GM18505 (cell line): ENCODE data around the gene MINDY3.

Source experiments
- ATAC-seq: cut with Tn5 transposase; IDR thresholded peaks from one replicate; pipeline ENCODE4 v1.9.1; 2021; ENCODE audit not compliant: unreplicated experiment
- POLR2A ChIP-seq: IDR thresholded peaks from 4 replicates; pipeline ENCODE4 v1.6.1; 2011; ENCODE audit warnings: borderline replicate concordance; ENCODE audit not compliant: insufficient read depth, insufficient read length; ENCODE audit errors: extremely low read depth

MINDY3 gene

DNA sequence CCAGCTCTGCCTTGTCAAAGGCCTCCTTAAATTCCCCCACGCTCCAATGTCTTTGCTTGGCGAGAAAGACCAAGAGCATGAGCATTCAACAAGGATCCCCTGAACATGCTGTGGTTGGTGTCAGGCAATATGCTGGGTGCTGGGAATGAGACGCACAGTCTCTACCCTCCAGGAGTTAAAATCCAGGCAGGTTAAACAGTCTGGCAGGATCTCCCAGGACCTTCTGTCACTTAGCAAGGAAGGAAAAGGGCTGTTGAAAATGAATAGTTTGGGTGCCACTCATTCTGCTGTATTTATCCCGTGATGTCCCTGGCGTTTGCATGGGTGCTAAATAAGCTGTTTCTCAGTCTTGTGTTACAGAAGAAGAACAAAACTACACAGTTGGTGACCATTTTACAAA, 118.7 kb downstream of the MINDY3 start:
- TF ChIP-seq POLR2A = no peak
- ATAC-seq = no peak

DNA sequence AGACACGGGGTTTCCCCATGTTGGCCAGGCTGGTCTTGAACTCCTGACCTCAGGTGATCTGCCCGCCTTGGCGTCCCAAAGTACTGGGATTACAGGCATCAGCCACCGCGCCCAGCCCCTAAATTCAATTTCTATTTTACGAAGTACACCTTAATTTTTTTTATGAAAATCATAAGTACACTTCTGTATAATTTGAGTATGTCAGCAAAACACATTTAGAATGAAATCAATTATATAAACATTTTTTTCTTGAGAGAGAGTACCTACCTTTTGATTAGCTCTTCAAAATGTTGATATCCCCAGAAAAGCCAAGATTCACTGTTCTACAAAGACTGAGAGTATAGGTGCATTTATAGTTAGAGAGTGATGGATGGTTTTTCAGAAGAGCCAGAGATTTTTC, 120.0 kb downstream of the MINDY3 start:
- TF ChIP-seq POLR2A = no peak
- ATAC-seq = no peak

DNA sequence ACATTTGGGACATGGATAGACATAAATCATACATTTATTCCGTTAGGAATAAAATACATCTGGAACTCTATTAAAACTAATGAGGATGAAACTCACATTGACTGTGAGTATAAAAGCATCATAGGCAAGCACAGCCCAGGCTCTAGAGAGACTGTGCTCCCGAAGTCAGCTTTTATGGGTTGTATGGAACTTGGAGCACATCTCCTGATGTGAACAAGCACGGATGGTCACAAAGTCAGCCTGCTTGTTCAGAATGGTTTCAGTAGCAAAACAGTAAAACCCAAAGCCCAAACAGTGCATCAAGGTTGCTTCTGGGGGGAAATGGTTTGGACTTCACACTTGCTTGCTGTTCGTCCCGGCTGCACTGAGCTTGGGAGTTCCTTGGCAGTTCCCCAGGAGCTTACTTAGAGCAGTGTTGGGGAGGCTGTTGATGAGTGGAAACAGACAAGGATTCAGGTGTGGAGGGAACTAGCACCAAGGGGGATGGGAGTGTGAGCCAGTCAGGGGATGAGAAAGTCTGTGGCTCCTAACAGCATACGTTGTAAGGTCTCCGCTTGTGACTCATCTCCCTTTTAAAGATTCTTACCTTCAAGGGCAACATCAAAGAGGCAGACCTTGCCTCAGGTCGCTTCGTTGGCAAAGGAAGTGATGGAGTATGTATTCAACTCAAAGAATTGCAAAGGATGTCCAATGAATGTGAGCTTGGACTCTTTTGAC, 120.9 kb downstream of the MINDY3 start:
- ATAC-seq = no peak
- no peak for TF ChIP-seq POLR2A

DNA sequence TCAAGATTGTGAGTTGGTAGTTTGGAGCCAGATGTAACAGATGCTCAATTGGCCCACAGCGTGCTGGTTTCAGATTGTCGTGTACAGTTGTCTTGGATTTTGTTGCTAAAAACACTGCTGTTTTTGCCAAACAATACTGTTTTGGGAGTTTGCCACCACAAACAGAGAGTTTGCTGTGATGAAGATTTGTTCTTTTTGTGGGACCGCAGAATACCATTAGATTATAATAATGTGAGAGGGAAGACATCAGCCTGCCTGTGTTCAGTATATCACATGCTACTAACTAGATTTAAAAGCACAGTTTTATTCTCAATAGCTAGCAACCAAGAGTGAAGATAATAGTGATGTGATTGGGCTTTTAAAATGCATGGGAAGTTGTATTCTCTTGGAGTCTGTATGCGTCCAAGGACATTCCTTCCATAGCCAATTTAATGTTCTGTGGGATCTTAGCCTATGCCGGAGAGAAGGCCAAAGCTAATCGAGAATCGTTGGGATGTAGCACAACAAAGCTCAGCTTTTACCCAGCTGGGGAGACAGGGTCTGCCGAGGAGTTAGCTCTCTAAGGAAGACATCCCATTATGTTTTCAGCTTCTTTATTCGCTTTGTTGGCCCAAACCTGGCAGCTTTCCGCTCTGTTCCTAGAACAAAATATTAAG, 121.9 kb downstream of the MINDY3 start:
- ATAC-seq = no peak
- no peak for TF ChIP-seq POLR2A

DNA sequence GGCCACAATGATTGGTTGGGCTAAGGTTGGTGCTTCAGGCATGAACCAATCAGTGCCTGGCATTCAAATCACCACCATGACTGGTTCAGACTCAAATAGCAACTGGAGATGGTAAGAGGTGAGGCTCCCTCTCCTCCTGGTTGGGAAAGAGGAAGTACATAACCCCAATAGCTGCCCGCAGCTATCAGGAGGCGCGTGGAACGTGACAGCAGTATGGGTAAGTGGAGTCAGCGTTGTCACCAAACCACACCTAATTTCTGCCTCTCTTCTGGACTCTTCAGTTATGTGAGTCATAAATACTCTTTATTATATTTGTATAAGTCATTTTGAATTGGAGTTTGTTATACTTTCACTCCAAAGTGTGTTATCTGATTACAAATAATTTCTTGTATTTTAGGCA, 122.7 kb downstream of the MINDY3 start:
- no peak for ATAC-seq
- TF ChIP-seq POLR2A = no peak

DNA sequence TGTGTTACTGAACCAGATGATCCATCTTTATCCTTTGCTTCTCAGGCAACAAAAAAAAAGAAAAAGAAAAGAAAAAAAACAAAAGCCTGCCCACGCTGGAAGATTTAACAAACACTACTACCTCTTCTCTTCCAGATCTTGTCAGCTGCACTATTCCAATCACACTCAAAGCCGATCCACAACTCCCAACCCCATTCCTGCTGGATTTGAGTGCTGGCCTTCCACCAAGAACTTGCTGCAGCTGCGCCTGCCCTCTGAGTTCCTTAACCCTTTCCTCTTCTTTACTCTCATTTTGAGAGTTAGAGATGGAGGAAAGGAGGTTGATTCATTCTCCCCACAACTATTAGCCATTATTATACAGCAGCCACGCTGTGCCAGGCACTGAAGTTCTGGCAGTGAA, 124.5 kb downstream of the MINDY3 start:
- no peak for TF ChIP-seq POLR2A
- ATAC-seq = no peak

DNA sequence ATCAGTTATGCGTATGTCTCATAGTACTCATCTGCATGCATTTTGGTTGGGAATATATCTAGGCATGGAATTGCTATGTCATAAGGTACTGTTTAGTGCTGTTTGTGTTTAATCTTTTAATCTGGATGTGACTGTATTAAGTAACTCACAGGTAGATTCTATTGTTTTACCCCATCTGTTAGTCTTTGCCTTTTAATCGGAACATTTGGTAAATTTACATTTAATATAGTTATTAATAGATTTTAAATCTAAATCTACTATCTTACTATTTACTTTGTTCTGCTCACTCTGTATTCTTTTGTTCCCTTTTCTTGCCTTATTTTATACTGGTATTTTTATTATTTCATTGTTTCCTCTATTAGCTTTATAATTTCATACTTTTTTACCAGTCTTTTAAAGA, 130.0 kb downstream of the MINDY3 start:
- no peak for ATAC-seq
- TF ChIP-seq POLR2A = no peak

DNA sequence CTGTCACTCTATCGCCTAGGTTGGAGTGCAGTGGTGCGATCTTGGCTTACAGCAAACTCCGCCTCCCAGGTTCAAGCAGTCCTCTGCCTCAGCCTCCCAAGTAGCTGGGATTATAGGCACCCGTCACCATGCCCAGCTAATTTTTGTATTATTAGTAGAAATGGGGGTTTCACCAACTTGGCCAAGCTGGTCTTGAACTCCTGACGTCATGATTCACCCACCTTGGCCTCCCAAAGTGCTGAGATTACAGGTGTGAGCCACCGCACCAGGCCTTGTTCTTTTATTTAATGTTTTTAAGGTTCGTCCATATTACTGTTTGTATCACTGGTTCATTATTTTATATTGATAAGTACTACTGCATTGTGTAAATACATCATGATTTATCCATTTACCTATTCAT, 130.4 kb downstream of the MINDY3 start:
- no peak for ATAC-seq
- TF ChIP-seq POLR2A = no peak
